HepG2 (cell line): ENCODE data around the gene CHID1. TPM values are rescaled to one million over a fixed set of nuclear protein-coding genes. Genes with fewer than 3 reads are reported as not detected.

ENCODE experiments used
- BCL3 ChIP-seq: sonication (generic); formaldehyde crosslinking; IDR thresholded peaks from 2 replicates; pipeline ENCODE4 v1.5.1; 2020; ENCODE audit warnings: mild to moderate bottlenecking, missing genetic modification reagents, moderate library complexity
- CBX1 ChIP-seq: IDR thresholded peaks from one replicate; pipeline ENCODE4 v1.6.1; 2016; ENCODE audit warnings: antibody characterized with exemption, low read depth
- HNF1A ChIP-seq, 2 experiments: sonication (generic) in 1 of 2; formaldehyde crosslinking in 1 of 2; IDR thresholded peaks; 2 replicates each; pipeline versions ENCODE4 v1.4.0 to v1.6.1; 2016 to 2020; ENCODE audit warnings: borderline replicate concordance in 1 of 2, low read depth in 1 of 2, mild to moderate bottlenecking in 1 of 2, missing genetic modification reagents in 1 of 2
- MIER2 ChIP-seq: IDR thresholded peaks from 2 replicates; pipeline ENCODE4 v1.6.1; 2016; ENCODE audit warnings: missing biosample characterization, missing genetic modification reagents
- SNAPC2 ChIP-seq: sonication (generic); formaldehyde crosslinking; IDR thresholded peaks from 2 replicates; pipeline ENCODE4 v1.8.1; 2022; ENCODE audit warnings: mild to moderate bottlenecking, missing genetic modification reagents
- TBX3 ChIP-seq: fragments of 450-650 bp; IDR thresholded peaks from 2 replicates; pipeline ENCODE4 v1.6.1; 2017; ENCODE audit warnings: antibody characterized with exemption, mild to moderate bottlenecking, inconsistent platforms, borderline replicate concordance
- TRAFD1 ChIP-seq: sonication (generic); formaldehyde crosslinking; IDR thresholded peaks from 2 replicates; pipeline ENCODE4 v1.5.1; 2020; ENCODE audit warnings: missing genetic modification reagents, mild to moderate bottlenecking, borderline replicate concordance
- ZBTB1 ChIP-seq: sonication (generic); formaldehyde crosslinking; IDR thresholded peaks from 2 replicates; pipeline ENCODE4 v1.4.0; 2020; ENCODE audit warnings: missing genetic modification reagents, borderline replicate concordance
- ZNF18 ChIP-seq: sonication (generic); formaldehyde crosslinking; IDR thresholded peaks from 2 replicates; pipeline ENCODE4 v1.8.0; 2022; ENCODE audit warnings: mild to moderate bottlenecking, missing genetic modification reagents; ENCODE audit not compliant: insufficient replicate concordance
- ZNF225 ChIP-seq: sonication (generic); formaldehyde crosslinking; IDR thresholded peaks from 2 replicates; pipeline ENCODE4 v1.4.0; 2020; ENCODE audit warnings: mild to moderate bottlenecking, missing genetic modification reagents
- ZNF292 ChIP-seq: sonication (generic); formaldehyde crosslinking; IDR thresholded peaks from 2 replicates; pipeline ENCODE4 v1.8.1; 2022; ENCODE audit warnings: mild to moderate bottlenecking, low read depth, missing genetic modification reagents, borderline replicate concordance
- ZNF350 ChIP-seq: sonication (generic); formaldehyde crosslinking; IDR thresholded peaks from 2 replicates; pipeline ENCODE4 v1.4.0; 2020; ENCODE audit warnings: mild to moderate bottlenecking, low read depth, missing genetic modification reagents, borderline replicate concordance
- ZNF567 ChIP-seq: sonication (generic); formaldehyde crosslinking; IDR thresholded peaks from 2 replicates; pipeline ENCODE4 v1.8.1; 2023; ENCODE audit warnings: mild to moderate bottlenecking, missing genetic modification reagents, borderline replicate concordance
- ZNF569 ChIP-seq: sonication (generic); formaldehyde crosslinking; IDR thresholded peaks from 2 replicates; pipeline ENCODE4 v1.5.0; 2020; ENCODE audit warnings: mild to moderate bottlenecking, missing genetic modification reagents, moderate library complexity, borderline replicate concordance
- ZNF616 ChIP-seq: sonication (generic); formaldehyde crosslinking; IDR thresholded peaks from 2 replicates; pipeline ENCODE4 v1.5.0; 2020; ENCODE audit warnings: low read depth, mild to moderate bottlenecking, missing genetic modification reagents
- ZNF773 ChIP-seq: sonication (generic); formaldehyde crosslinking; IDR thresholded peaks from 2 replicates; pipeline ENCODE4 v1.4.0; 2020; ENCODE audit warnings: missing genetic modification reagents, borderline replicate concordance
- ZSCAN20 ChIP-seq: sonication (generic); formaldehyde crosslinking; IDR thresholded peaks from 2 replicates; pipeline ENCODE4 v1.4.0; 2020; ENCODE audit warnings: missing genetic modification reagents, mild to moderate bottlenecking, borderline replicate concordance
- ZSCAN21 ChIP-seq: sonication (generic); formaldehyde crosslinking; IDR thresholded peaks from 2 replicates; pipeline ENCODE4 v1.8.0; 2022; ENCODE audit warnings: mild to moderate bottlenecking, missing genetic modification reagents, moderate library complexity, borderline replicate concordance
- ZSCAN25 ChIP-seq: sonication (generic); formaldehyde crosslinking; IDR thresholded peaks from 2 replicates; pipeline ENCODE4 v1.8.0; 2022; ENCODE audit warnings: mild to moderate bottlenecking, missing genetic modification reagents
- polyA plus RNA-seq, 8 experiments: library from polyadenylated mRNA; depleted of rRNA in 3 of 8; stranded (reverse) in 7 of 8; unstranded in 1 of 8; fragments of >200 nt; fragmentation: Illumina TruSeq in 4 of 8; extraction: Trizol in 4 of 8; gene quantifications; 2 replicates each; pipeline versions ENCODE4 v1.2.1 to v1.2.3, GENCODE V29; 2011 to 2016; ENCODE audit warnings: low read depth in 4 of 8, missing spikeins in 1 of 8, mixed read lengths in 1 of 8; ENCODE audit not compliant: insufficient read depth in 1 of 8
- total RNA-seq, 5 experiments: library from RNA; depleted of rRNA; stranded (reverse); fragments of >200 nt; fragmentation: Illumina TruSeq; extraction: Trizol; gene quantifications; 2 replicates each; pipeline ENCODE4 v1.2.3, GENCODE V29; 2016; ENCODE audit warnings: low read depth in 1 of 5

CHID1 gene
- total and polyA plus RNA-seq, 2 of the 13 experiments (the other 11 are each of a cell fraction or from before 2014, with no cell fraction given): 65.1 to 93.6 TPM

- no peak for TF ChIP-seq HNF1A (IDR thresholded peaks at IDR 0.05; ENCODE audit: low read depth)
- TF ChIP-seq HNF1A (CRISPR knock-in tag; IDR thresholded peaks at IDR 0.05; ENCODE audit: borderline replicate concordance): no peak
- peak; percentile 77; the same call in 1 of the 2 replicates for TF ChIP-seq ZSCAN21
- TF ChIP-seq ZSCAN20 (CRISPR knock-in tag): no peak
- no peak for TF ChIP-seq ZNF225 (CRISPR knock-in tag)
- TF ChIP-seq ZNF567 (CRISPR knock-in tag): no peak
- TF ChIP-seq ZNF18 (CRISPR knock-in tag): no peak
- TF ChIP-seq SNAPC2 (CRISPR knock-in tag): no peak
- TF ChIP-seq TRAFD1 (CRISPR knock-in tag): no peak
- TF ChIP-seq ZBTB1: no peak
- no peak for TF ChIP-seq ZNF569 (CRISPR knock-in tag)
- no peak for TF ChIP-seq ZNF292 (CRISPR knock-in tag)
- peak; percentile 66 for TF ChIP-seq CBX1
- no peak for TF ChIP-seq ZSCAN25
- 0 out of 2 replicates have a peak, but pooled peaks have one; percentile 56 for TF ChIP-seq ZNF616 (CRISPR knock-in tag)
- peak; percentile 65 for TF ChIP-seq ZNF350
- no peak for TF ChIP-seq ZNF773 (CRISPR knock-in tag)
- TF ChIP-seq MIER2: peak; percentile 77; the same call in 1 of the 2 replicates
- TF ChIP-seq BCL3 (CRISPR knock-in tag): no peak
- 0 out of 2 replicates have a peak, but pooled peaks have one; percentile 17 for TF ChIP-seq TBX3
These were observed 72.0 kb downstream of the CHID1 start (continued) for GRCh38 chr11:838441-839279.
